HG02588 (cell line): ENCODE measurements around the gene PLXDC1.

Experiments
- ATAC-seq: cut with Tn5 transposase; IDR thresholded peaks from one replicate; pipeline ENCODE4 v1.9.1; 2021; ENCODE audit warnings: mild to moderate bottlenecking, moderate library complexity; ENCODE audit not compliant: unreplicated experiment

PLXDC1 gene

DNA sequence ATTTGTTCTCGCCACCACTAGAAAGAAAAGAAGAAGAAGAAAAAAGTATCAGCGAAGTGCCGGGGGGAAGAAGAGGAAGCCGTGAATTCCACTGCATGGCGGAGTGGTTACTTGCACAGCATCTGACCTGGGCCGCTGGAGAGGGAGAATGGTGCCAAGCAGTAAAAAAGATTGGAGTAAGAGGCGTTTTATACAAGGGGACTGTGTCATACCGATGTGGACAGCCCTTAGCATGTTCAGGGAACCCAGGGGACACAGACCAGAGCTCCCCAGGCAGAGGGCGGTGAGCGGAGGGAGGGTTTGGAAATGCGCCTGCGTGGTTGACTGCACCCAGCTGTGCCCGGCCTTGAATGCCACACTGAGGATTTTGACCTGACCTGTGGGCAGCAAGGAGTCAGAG lies 52.8 kb downstream of the PLXDC1 start:
- no peak for ATAC-seq

- ATAC-seq = no peak
Measured at GRCh38 chr17:39097537-39097936, 53.9 kb downstream of the PLXDC1 start.

DNA sequence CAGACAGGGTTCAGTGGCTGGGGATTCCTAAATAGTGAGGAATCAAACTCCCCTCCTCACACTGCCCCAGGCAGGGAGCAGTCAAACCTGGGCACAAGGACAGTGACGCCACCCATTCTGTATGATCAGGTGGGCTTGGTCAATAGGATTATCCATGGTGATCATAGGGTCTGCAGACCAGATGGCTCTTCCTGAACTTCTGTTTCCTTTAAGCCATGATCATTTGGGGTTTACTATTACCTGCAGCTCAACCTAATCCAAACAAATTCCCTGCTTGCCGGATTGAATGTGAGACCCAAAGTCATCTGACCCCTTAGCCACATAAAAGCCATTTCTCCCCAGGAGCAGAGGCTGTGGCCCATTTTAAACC lies 54.3 kb downstream of the PLXDC1 start:
- ATAC-seq = no peak

GRCh38 chr17:39096508-39097149 lies 54.8 kb downstream of the PLXDC1 start:
- ATAC-seq = no peak

- ATAC-seq = no peak
Measured at GRCh38 chr17:39095309-39095686, 56.1 kb downstream of the PLXDC1 start.

DNA sequence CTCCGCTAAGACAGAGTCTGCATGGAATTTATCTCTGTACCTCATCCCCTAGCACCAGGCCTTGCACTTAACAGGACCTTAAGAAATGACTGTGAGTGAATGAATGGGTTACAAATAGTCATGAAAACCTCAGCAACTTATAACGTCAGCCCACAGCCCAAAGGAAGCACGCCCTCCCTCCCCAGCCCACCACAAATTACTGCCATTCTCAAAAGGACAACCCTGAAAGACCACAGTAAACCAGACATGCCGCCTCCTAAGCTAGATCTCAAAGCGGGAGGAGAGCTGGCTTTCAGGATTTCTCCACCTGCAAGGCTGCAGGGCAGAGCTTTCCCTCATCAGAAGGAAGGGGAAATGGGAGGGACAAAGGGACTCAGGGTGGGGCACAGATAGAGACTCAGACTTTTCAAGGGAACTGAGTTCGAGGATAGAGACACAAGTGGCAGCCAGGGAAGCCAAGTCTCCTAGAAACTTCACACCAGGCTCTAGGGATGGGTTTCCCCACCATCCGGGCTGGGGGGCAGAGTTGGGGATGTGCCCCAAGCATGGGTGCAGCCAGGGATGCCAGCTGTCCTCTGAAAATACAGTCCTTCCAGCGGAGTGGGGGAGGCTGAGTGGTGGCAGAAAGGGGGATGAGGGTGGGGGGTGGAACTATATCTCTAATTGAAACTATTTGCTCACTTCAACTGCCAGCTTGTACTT lies 56.7 kb downstream of the PLXDC1 start:
- ATAC-seq = no peak

GRCh38 chr17:39092692-39093230 lies 58.7 kb downstream of the PLXDC1 start:
- ATAC-seq = no peak

DNA sequence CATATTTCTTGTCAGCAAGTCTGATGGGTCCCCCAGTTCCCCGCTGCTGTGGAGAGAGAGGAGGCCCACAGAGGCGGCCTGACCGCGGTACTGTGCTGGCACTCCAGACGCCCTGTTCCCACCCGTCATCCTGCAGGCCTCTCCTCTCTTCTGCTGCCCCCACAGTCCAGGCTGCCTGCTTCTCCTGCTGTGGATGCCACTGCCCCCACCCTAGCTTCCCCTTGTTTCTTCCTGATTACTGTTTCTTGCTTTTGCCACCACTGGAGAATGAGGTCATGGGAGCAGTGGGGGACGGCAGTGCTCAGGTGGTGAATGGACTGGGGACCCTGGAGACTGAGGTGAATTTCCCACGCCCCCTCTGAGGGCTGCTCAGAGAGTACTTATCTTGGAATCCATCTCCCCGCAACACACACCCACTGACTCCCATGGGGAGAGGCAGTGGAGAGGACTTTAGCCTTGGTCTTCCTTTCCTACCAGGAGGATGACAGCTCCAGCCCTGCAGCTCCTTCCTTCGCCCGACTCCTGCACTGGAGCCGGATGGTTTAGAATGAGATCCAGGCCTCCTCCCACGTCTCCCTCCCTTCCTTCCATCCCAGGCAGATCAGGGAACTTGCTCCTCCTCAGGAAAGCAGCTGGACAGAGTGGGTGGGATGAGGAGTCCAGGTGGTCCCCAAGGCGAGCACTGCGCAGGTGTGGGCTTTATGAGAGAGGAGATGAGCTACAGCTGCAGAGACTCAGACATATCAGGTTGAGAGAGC lies 60.4 kb downstream of the PLXDC1 start:
- ATAC-seq = no peak

GRCh38 chr17:39090400-39090799 lies 61.0 kb downstream of the PLXDC1 start:
- no peak for ATAC-seq

GRCh38 chr17:39084558-39084957 lies 66.9 kb downstream of the PLXDC1 start:
- no peak for ATAC-seq

DNA sequence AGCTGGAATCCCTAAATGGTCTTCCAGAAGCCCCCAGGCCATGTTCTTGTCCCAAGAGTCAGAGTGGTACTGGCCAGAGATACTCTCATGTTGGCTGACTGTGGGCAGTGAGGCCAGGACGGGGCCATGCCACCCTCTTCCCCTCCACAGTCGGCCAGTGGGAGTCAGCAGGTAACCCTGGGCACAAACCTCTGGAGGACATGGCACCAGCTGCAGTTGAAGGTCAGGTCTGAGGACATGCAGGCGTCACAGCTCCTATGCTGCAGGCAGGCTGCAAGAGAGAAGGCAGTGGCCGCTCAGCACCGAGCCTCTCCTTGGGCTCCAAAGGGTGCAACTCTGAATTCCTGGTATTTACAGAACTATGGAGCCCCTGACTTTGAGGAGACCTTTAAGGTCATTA lies 68.2 kb downstream of the PLXDC1 start:
- no peak for ATAC-seq

DNA sequence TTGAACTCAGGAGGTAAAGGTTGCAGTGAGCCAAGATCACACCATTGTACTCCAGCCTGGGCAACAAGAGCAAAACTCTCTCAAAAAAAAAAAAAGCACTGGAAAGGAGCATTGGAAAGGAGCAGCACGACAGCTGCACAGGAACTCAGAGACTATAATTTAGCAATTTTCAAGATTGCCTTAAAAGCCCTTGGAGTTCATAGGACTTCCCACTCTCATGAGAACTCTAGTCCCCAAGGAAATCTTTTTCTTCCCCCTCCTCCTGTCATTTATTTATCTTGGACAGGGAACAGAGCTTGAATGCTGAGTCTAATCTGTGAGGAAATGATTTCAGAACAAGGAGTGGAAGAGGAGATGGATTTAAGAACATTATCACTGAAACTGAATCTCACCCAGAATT lies 69.0 kb downstream of the PLXDC1 start:
- ATAC-seq = no peak

GRCh38 chr17:39081851-39082250 lies 69.6 kb downstream of the PLXDC1 start:
- ATAC-seq = no peak

DNA sequence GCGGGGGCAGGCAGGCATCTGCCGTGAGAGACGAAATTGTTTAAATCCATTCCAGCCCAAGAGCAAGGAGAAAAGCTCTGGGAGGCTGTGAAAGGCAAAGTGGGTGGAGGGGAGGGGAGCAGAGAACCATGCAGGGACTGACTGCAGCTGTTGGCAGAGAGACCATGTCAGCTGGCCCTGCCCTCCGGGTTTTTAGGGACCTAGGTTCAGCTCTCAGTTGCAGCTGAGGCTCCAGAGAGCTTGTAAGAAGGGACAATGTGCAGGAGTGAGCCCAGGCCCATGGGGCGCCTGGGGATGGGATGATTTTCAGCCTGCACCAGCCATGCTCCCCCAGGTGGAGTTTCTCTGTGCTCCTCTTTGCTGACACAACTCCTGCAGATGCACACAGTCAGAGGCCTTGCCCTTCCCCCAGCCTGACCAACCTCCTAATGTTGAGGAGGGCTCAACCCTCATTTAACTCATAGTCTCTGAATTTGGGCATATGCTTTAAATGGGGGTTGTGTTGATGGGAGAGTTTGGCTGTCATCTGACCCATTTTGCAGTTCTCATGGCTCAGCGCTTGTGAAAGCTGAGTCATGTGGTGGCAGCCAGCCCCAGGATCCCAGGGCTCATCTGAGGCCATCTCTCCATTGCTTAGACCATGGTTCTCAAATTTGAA lies 70.9 kb downstream of the PLXDC1 start:
- ATAC-seq = no peak

DNA sequence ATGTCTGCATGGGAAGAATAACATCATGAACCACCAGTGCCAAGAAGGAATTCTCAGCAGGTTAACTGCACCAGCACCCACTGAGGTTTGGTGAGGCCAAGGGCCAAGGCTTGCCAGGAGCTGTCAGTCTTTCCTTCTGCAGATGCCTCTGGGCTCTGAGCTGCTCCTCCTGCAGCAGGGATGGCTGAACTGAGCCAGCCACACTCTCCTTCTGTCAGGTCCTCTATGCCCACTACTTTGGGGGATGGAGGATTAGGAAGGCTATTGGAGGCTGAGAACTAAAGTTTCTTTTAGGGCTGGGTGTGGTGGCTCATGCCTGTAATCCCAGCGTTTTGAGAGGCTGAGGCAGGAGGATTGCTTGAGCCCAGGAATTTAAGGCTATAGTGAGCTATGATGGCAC lies 71.6 kb downstream of the PLXDC1 start:
- ATAC-seq = no peak

GRCh38 chr17:39077866-39078265 lies 73.6 kb downstream of the PLXDC1 start:
- no peak for ATAC-seq

DNA sequence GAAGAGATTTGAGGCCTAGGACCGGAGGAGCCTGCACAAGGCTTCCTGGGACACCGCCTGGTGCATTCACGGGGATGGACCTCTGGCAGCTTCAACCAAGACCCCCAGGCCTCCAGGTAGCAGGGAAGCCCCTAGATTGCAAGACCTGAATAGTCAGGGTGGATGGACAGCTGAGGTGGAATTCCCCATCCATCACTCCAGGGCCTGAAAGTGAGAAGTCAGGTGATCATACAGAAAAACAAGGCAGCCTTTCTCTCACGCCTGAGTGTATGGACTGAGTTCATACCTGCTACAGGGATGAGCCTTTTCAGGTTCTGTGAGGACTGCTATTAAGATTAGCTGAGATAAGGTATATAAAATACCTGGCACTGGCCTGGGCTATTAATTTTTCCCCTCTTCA lies 74.2 kb downstream of the PLXDC1 start:
- ATAC-seq = no peak

DNA sequence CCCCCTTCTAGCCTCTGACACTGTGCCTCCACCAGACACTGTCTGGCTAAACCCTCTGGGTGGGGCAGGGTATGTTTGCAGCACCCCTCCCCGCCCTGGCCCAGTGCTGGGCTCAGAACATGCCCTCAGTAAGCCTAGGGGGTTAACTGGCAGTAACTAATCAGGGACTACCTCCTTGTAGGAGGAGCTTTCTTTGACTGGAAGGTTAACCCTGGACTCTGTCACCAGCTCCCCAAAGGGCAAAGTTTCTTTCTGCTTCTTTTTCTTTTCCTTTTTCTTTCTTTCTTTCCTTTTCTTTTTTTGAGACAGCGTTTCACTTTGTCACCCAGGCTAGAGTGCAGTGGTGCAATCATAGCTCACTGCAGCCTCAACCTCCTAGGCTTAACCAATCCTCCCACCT lies 76.8 kb downstream of the PLXDC1 start:
- ATAC-seq = no peak

DNA sequence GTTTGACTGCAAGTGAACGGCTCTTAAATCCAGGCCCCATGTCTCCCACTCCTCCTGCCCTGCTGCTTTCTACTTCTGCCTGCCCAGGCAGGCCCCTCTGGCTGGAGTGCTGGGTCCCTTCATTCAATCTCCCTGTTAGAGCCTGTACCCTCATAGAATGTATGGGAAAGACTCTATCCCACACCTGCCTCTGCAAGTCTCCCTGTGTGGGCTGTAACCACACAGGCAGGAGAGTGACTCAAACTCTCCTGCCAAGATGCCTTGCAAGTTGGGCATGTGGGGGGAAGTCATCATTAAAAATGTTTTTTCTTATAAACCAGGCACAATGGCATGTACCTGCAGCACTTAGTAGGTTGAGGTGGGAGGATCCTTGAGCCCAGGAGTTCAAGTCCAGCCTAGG lies 77.5 kb downstream of the PLXDC1 start:
- ATAC-seq = no peak

GRCh38 chr17:39073353-39073752 lies 78.1 kb downstream of the PLXDC1 start:
- no peak for ATAC-seq

GRCh38 chr17:39071573-39071972 lies 79.9 kb downstream of the PLXDC1 start:
- no peak for ATAC-seq
